HepG2 (cell line): Measurements from ENCODE around the gene OR6X1. TPM values are rescaled to one million over a fixed set of nuclear protein-coding genes. Genes with fewer than 3 reads are reported as not detected.

Experiments
- ARHGAP35 ChIP-seq: sonication (generic); formaldehyde crosslinking; IDR thresholded peaks from 2 replicates; pipeline ENCODE4 v1.9.0; 2022; ENCODE audit warnings: mild to moderate bottlenecking, inconsistent platforms, moderate library complexity, missing genetic modification reagents, borderline replicate concordance
- DR1 ChIP-seq: sonication (generic); formaldehyde crosslinking; IDR thresholded peaks from 2 replicates; pipeline ENCODE4 v1.8.0; 2021; ENCODE audit warnings: mild to moderate bottlenecking, missing genetic modification reagents, inconsistent platforms
- FIP1L1 ChIP-seq: fragments of 200-400 bp; formaldehyde crosslinking; IDR thresholded peaks from 2 replicates; pipeline ENCODE4 v1.6.1; 2018; ENCODE audit warnings: low read depth, mild to moderate bottlenecking, low read length, moderate library complexity, borderline replicate concordance; ENCODE audit not compliant: insufficient read depth
- FOSL2 ChIP-seq: sonication (generic); formaldehyde crosslinking; IDR thresholded peaks from 2 replicates; pipeline ENCODE4 v1.4.0; 2020; ENCODE audit warnings: missing genetic modification reagents
- FOXP1 ChIP-seq, 2 experiments: fragments of 450-650 bp in 1 of 2; IDR thresholded peaks; 2 replicates each; pipeline ENCODE4 v1.6.1; 2017 to 2018; ENCODE audit warnings: antibody characterized with exemption in 1 of 2
- GABPA ChIP-seq, 2 experiments: IDR thresholded peaks; 2 replicates each; pipeline ENCODE4 v1.6.1; 2011 to 2016; ENCODE audit warnings: low read depth in 2 of 2, low read length in 1 of 2, missing biosample characterization in 1 of 2, missing genetic modification characterization in 1 of 2
- HIVEP1 ChIP-seq: sonication (generic); formaldehyde crosslinking; IDR thresholded peaks from 2 replicates; pipeline ENCODE4 v1.4.0; 2020; ENCODE audit warnings: mild to moderate bottlenecking, missing genetic modification reagents
- HNF4A ChIP-seq: sonication (generic); formaldehyde crosslinking; IDR thresholded peaks from 2 replicates; pipeline ENCODE4 v1.4.0; 2020; ENCODE audit warnings: missing genetic modification reagents
- IKZF4 ChIP-seq: sonication (generic); formaldehyde crosslinking; IDR thresholded peaks from 2 replicates; pipeline ENCODE4 v1.5.1; 2020; ENCODE audit warnings: borderline replicate concordance, mild to moderate bottlenecking, low read depth, missing genetic modification reagents; ENCODE audit errors: not compliant biosample characterization
- KAT8 ChIP-seq: IDR thresholded peaks from 2 replicates; pipeline ENCODE4 v1.6.1; 2016; ENCODE audit warnings: missing genetic modification reagents, missing compliant biosample characterization
- MTA1 ChIP-seq: sonication (generic); formaldehyde crosslinking; IDR thresholded peaks from 2 replicates; pipeline ENCODE4 v1.4.0; 2020; ENCODE audit warnings: missing genetic modification reagents, mild to moderate bottlenecking, borderline replicate concordance
- NONO ChIP-seq, 2 experiments: fragments of 450-650 bp in 1 of 2; sonication (generic) in 1 of 2; formaldehyde crosslinking in 1 of 2; IDR thresholded peaks in 1 of 2; conservative IDR thresholded peaks in 1 of 2; 2 replicates each; pipeline versions ENCODE4 v1.6.1 to v1.8.0; 2017 to 2022; ENCODE audit warnings: mild to moderate bottlenecking in 1 of 2, missing genetic modification reagents in 1 of 2, moderate library complexity in 1 of 2
- ZMYM4 ChIP-seq: sonication (generic); formaldehyde crosslinking; IDR thresholded peaks from 2 replicates; pipeline ENCODE4 v1.8.1; 2023; ENCODE audit warnings: mild to moderate bottlenecking, missing genetic modification reagents
- ZNF329 ChIP-seq: sonication (generic); formaldehyde crosslinking; IDR thresholded peaks from 2 replicates; pipeline ENCODE4 v1.9.0; 2021; ENCODE audit warnings: low read depth, mild to moderate bottlenecking, missing genetic modification reagents
- ZNF574 ChIP-seq: sonication (generic); formaldehyde crosslinking; IDR thresholded peaks from 2 replicates; pipeline ENCODE4 v1.4.0; 2020; ENCODE audit warnings: missing genetic modification reagents
- ZNF589 ChIP-seq: sonication (generic); formaldehyde crosslinking; conservative IDR thresholded peaks from 2 replicates; pipeline ENCODE4 v1.8.0; 2022; ENCODE audit warnings: mild to moderate bottlenecking, moderate library complexity, missing genetic modification reagents
- ZNF781 ChIP-seq: sonication (generic); formaldehyde crosslinking; IDR thresholded peaks from 2 replicates; pipeline ENCODE4 v1.5.1; 2020; ENCODE audit warnings: borderline replicate concordance, mild to moderate bottlenecking, missing genetic modification reagents; ENCODE audit errors: not compliant biosample characterization
- ZNF850 ChIP-seq: sonication (generic); formaldehyde crosslinking; conservative IDR thresholded peaks from 2 replicates; pipeline ENCODE4 v1.9.0; 2021; ENCODE audit warnings: mild to moderate bottlenecking, missing genetic modification reagents
- polyA plus RNA-seq, 8 experiments: library from polyadenylated mRNA; depleted of rRNA in 3 of 8; stranded (reverse) in 7 of 8; unstranded in 1 of 8; fragments of >200 nt; fragmentation: Illumina TruSeq in 4 of 8; extraction: Trizol in 4 of 8; gene quantifications; 2 replicates each; pipeline versions ENCODE4 v1.2.1 to v1.2.3, GENCODE V29; 2011 to 2016; ENCODE audit warnings: low read depth in 4 of 8, missing spikeins in 1 of 8, mixed read lengths in 1 of 8; ENCODE audit not compliant: insufficient read depth in 1 of 8
- total RNA-seq, 5 experiments: library from RNA; depleted of rRNA; stranded (reverse); fragments of >200 nt; fragmentation: Illumina TruSeq; extraction: Trizol; gene quantifications; 2 replicates each; pipeline ENCODE4 v1.2.3, GENCODE V29; 2016; ENCODE audit warnings: low read depth in 1 of 5
- TF ChIP-seq, protein P1 (sequence below): sonication (generic); formaldehyde crosslinking; conservative IDR thresholded peaks from 2 replicates; pipeline ENCODE4 v1.8.0; 2022; ENCODE audit warnings: mild to moderate bottlenecking, moderate library complexity, missing genetic modification reagents
- TF ChIP-seq, protein P2 (sequence below): sonication (generic); formaldehyde crosslinking; IDR thresholded peaks from 2 replicates; pipeline ENCODE4 v1.4.0; 2020; ENCODE audit warnings: missing genetic modification reagents
- TF ChIP-seq, protein P3 (sequence below): IDR thresholded peaks from 2 replicates; pipeline ENCODE4 v1.6.1; 2012; ENCODE audit warnings: inconsistent platforms

Gene OR6X1
- total and polyA plus RNA-seq, 2 of the 13 experiments (the other 11 are each of a cell fraction or from before 2014, with no cell fraction given): not detected

DNA sequence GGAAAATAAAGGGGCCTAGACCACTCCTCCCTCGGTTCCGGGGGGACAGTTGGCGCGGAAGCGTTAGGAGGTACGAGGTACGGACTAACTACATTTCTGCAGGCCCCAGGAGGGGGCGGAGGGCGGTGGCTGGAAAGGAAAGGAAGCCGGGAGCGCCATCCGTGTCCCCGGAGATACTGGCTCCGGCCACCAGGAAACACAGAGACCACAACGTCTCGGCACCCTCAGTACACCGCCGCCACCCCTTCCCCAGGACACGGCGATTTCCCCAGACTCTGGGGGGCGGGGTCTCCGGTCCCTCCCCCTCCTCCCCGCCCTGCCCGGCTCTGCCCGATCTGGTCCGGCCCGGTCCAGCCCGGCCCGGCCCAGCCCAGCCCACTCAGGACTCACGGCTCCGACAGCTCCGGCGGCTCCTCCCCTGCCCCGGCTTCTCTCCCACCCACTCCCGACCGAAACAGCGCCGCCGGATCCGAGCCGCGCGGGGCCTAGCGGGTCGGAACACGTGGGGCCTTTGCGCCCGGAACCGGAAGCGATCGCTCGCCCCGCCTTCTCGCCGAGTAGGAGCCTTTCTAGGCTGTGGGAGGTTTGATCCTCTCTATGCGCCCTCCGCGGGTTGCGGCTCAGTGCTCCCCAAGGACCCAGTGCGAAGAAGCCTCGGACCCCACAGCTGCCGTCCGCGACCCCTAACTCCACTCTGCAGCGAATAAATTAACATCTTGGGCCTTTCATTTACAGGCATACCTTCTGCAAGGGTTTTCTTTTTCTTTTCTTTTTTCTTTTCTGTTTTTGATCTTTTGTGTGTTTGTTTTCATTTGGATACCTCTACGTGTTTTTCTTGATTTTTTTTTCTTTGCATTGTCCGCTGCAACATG, 12.9 kb downstream of the OR6X1 start, which contains the start of gene ZNF202 (continued):
- TF ChIP-seq GABPA (IDR thresholded peaks at IDR 0.05; ENCODE audit: low read depth, low read length) (peak; percentile 90), GABPA (CRISPR knock-in tag; IDR thresholded peaks at IDR 0.05; ENCODE audit: low read depth) (peak; percentile 95), FOXP1 (IDR thresholded peaks at IDR 0.05) (no peak), FOXP1 (CRISPR knock-in tag; IDR thresholded peaks at IDR 0.05) (no peak), ZNF781 (CRISPR knock-in tag) (no peak), ZNF329 (CRISPR knock-in tag) (no peak), NONO (IDR thresholded peaks at IDR 0.05) (no peak), NONO (CRISPR knock-in tag; conservative IDR thresholded peaks at IDR 0.05) (peak; percentile 81), MTA1 (CRISPR knock-in tag) (peak; percentile 40; the same call in 1 of the 2 replicates), ZNF589 (CRISPR knock-in tag) (no peak), DR1 (CRISPR knock-in tag) (peak; percentile 50; the same call in 1 of the 2 replicates), HIVEP1 (CRISPR knock-in tag) (peak; percentile 66; the same call in 1 of the 2 replicates), HNF4A (CRISPR knock-in tag) (0 out of 2 replicates have a peak, but pooled peaks have one; percentile 4), ZNF850 (no peak), KAT8 (peak; percentile 94), ARHGAP35 (CRISPR knock-in tag) (peak; percentile 80; the same call in 1 of the 2 replicates), ZMYM4 (CRISPR knock-in tag) (peak; percentile 79; the same call in 1 of the 2 replicates), FOSL2 (CRISPR knock-in tag) (peak; percentile 32; the same call in 1 of the 2 replicates), ZNF574 (peak; percentile 100), FIP1L1 (no peak), IKZF4 (CRISPR knock-in tag) (peak; percentile 33)
- TF ChIP-seq, protein P1, sequence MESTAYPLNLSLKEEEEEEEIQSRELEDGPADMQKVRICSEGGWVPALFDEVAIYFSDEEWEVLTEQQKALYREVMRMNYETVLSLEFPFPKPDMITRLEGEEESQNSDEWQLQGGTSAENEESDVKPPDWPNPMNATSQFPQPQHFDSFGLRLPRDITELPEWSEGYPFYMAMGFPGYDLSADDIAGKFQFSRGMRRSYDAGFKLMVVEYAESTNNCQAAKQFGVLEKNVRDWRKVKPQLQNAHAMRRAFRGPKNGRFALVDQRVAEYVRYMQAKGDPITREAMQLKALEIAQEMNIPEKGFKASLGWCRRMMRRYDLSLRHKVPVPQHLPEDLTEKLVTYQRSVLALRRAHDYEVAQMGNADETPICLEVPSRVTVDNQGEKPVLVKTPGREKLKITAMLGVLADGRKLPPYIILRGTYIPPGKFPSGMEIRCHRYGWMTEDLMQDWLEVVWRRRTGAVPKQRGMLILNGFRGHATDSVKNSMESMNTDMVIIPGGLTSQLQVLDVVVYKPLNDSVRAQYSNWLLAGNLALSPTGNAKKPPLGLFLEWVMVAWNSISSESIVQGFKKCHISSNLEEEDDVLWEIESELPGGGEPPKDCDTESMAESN (CRISPR knock-in tag): peak; percentile 49; the same call in 1 of the 2 replicates
- TF ChIP-seq, protein P2, sequence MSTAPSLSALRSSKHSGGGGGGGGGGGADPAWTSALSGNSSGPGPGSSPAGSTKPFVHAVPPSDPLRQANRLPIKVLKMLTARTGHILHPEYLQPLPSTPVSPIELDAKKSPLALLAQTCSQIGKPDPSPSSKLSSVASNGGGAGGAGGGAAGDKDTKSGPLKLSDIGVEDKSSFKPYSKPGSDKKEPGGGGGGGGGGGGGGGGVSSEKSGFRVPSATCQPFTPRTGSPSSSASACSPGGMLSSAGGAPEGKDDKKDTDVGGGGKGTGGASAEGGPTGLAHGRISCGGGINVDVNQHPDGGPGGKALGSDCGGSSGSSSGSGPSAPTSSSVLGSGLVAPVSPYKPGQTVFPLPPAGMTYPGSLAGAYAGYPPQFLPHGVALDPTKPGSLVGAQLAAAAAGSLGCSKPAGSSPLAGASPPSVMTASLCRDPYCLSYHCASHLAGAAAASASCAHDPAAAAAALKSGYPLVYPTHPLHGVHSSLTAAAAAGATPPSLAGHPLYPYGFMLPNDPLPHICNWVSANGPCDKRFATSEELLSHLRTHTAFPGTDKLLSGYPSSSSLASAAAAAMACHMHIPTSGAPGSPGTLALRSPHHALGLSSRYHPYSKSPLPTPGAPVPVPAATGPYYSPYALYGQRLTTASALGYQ (CRISPR knock-in tag): peak; percentile 33; the same call in 1 of the 2 replicates
- TF ChIP-seq, protein P3, sequence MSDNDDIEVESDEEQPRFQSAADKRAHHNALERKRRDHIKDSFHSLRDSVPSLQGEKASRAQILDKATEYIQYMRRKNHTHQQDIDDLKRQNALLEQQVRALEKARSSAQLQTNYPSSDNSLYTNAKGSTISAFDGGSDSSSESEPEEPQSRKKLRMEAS: peak; percentile 98
